HEK293 (cell line): Measurements from ENCODE around the gene SPTBN1.
"Not testable (repeated sequence)": the region's sequence is repeated elsewhere in the genome, so short reads cannot be mapped to it uniquely, and the experiment has no call there.

Experiments used
- CTCF ChIA-PET: fragments of 350-600 bp; formaldehyde crosslinking; extraction: SDS; loops from one replicate; lab custom pipeline; 2021; ENCODE audit warnings: antibody characterized with exemption; lab: Yijun Ruan, JAX
- POLR2A ChIA-PET: fragments of 300-600 bp; formaldehyde crosslinking; extraction: SDS; loops from one replicate; lab custom pipeline; 2020; ENCODE audit warnings: antibody characterized with exemption, inconsistent platforms; lab: Yijun Ruan, JAX
- H3K27ac ChIP-seq: fragments of 200-500 bp; sonication (Bioruptor generic); 2 replicates; pipeline ENCODE4 v1.5.1; 2014; ENCODE audit warnings: low read depth, low read length, control low read depth, inconsistent platforms; ENCODE audit errors: extremely low read depth
- H3K36me3 ChIP-seq, 2 experiments: fragments of 200-500 bp in 1 of 2; sonication (Bioruptor generic) in 1 of 2; 1 replicate in 1 of 2; 2 replicates in 1 of 2; pipeline ENCODE4 v1.5.1; 2014 to 2017; ENCODE audit warnings: inconsistent platforms in 2 of 2, low read length in 2 of 2; ENCODE audit not compliant: control insufficient read depth in 2 of 2, insufficient read depth in 1 of 2
- H3K4me1 ChIP-seq: fragments of 200-500 bp; sonication (Bioruptor generic); 2 replicates; pipeline ENCODE4 v1.5.1; 2014; ENCODE audit warnings: mild to moderate bottlenecking, low read length, inconsistent platforms; ENCODE audit not compliant: control insufficient read depth, insufficient read depth
- H3K4me3 ChIP-seq: 2 replicates; pipeline ENCODE4 v1.5.1; 2011; ENCODE audit warnings: low read depth, mild to moderate bottlenecking, control low read depth, low read length, moderate library complexity
- H3K9me3 ChIP-seq: fragments of 200-500 bp; sonication (Bioruptor generic); 2 replicates; pipeline ENCODE4 v1.5.1; 2014; ENCODE audit warnings: low read depth, low read length, inconsistent platforms; ENCODE audit not compliant: control insufficient read depth, insufficient read depth
- ATF2 ChIP-seq: fragments of 450-650 bp; formaldehyde crosslinking; IDR thresholded peaks from 2 replicates; pipeline ENCODE4 v1.5.1; 2016; ENCODE audit warnings: missing biosample characterization, missing genetic modification characterization, low read depth
- GLI4 ChIP-seq: fragments of 450-650 bp; formaldehyde crosslinking; IDR thresholded peaks from 2 replicates; pipeline ENCODE4 v1.5.1; 2016; ENCODE audit warnings: missing biosample characterization, missing genetic modification characterization
- IKZF3 ChIP-seq: fragments of 450-650 bp; IDR thresholded peaks from 2 replicates; pipeline ENCODE4 v1.5.0; 2018; ENCODE audit warnings: missing biosample characterization, mild to moderate bottlenecking, missing genetic modification characterization, moderate library complexity
- OSR2 ChIP-seq: fragments of 450-650 bp; formaldehyde crosslinking; IDR thresholded peaks from 2 replicates; pipeline ENCODE4 v1.5.1; 2016; ENCODE audit warnings: missing biosample characterization, missing genetic modification characterization
- SETDB1 ChIP-seq: IDR thresholded peaks from one replicate; pipeline ENCODE4 v1.6.1; 2017; ENCODE audit warnings: mild to moderate bottlenecking, low read length, moderate library complexity, mixed read lengths; ENCODE audit not compliant: insufficient read length
- ZFP3 ChIP-seq: fragments of 450-650 bp; formaldehyde crosslinking; IDR thresholded peaks from 2 replicates; pipeline ENCODE4 v1.5.1; 2016; ENCODE audit warnings: low read depth, missing biosample characterization, missing genetic modification characterization
- ZFP69B ChIP-seq: fragments of 450-650 bp; formaldehyde crosslinking; IDR thresholded peaks from 2 replicates; pipeline ENCODE4 v1.5.1; 2016; ENCODE audit warnings: missing biosample characterization, missing genetic modification characterization
- ZNF132 ChIP-seq: fragments of 450-650 bp; formaldehyde crosslinking; IDR thresholded peaks from 2 replicates; pipeline ENCODE4 v1.5.1; 2017; ENCODE audit warnings: missing biosample characterization, missing genetic modification characterization, borderline replicate concordance
- ZNF19 ChIP-seq: fragments of 450-650 bp; formaldehyde crosslinking; IDR thresholded peaks from 2 replicates; pipeline ENCODE4; 2016; ENCODE audit warnings: missing biosample characterization, missing genetic modification characterization, low read depth
- ZNF239 ChIP-seq: fragments of 450-650 bp; formaldehyde crosslinking; IDR thresholded peaks from 2 replicates; pipeline ENCODE4 v1.5.1; 2016; ENCODE audit warnings: missing biosample characterization, missing genetic modification characterization
- ZNF354C ChIP-seq: fragments of 450-650 bp; formaldehyde crosslinking; IDR thresholded peaks from 2 replicates; pipeline ENCODE4 v1.5.1; 2016; ENCODE audit warnings: missing biosample characterization, missing genetic modification characterization, low read depth, borderline replicate concordance
- ZNF391 ChIP-seq: fragments of 450-650 bp; formaldehyde crosslinking; IDR thresholded peaks from 2 replicates; pipeline ENCODE4 v1.5.1; 2016; ENCODE audit warnings: low read depth, missing biosample characterization, missing genetic modification characterization, borderline replicate concordance
- ZNF549 ChIP-seq: fragments of 450-650 bp; IDR thresholded peaks from 2 replicates; pipeline ENCODE4 v1.5.1; 2018; ENCODE audit warnings: missing biosample characterization, missing genetic modification characterization, mild to moderate bottlenecking, inconsistent platforms, moderate library complexity
- ZNF670 ChIP-seq: fragments of 450-650 bp; formaldehyde crosslinking; IDR thresholded peaks from 2 replicates; pipeline ENCODE4 v1.5.1; 2016; ENCODE audit warnings: missing biosample characterization, missing genetic modification characterization, low read depth
- ZNF776 ChIP-seq: fragments of 450-650 bp; formaldehyde crosslinking; IDR thresholded peaks from 2 replicates; pipeline ENCODE4 v1.5.0; 2017; ENCODE audit warnings: missing biosample characterization, missing genetic modification characterization, borderline replicate concordance
- ZNF785 ChIP-seq: fragments of 450-650 bp; formaldehyde crosslinking; IDR thresholded peaks from 2 replicates; pipeline ENCODE4 v1.5.1; 2016; ENCODE audit warnings: missing biosample characterization, missing genetic modification characterization
- TF ChIP-seq, protein P1 (sequence below): fragments of 450-650 bp; formaldehyde crosslinking; IDR thresholded peaks from 2 replicates; pipeline ENCODE4 v1.5.1; 2016; ENCODE audit warnings: missing biosample characterization, missing genetic modification characterization, borderline replicate concordance

Gene SPTBN1

GRCh38 chr2:54697934-54698333 is 241.8 kb downstream of the SPTBN1 start:
- TF ChIP-seq ZNF785 (tag by site-specific recombination) (no peak), ZNF132 (tag by site-specific recombination) (no peak), IKZF3 (tag by site-specific recombination) (no peak), ZFP3 (tag by site-specific recombination) (no peak), ZFP69B (tag by site-specific recombination) (no peak), ZNF549 (tag by site-specific recombination) (no peak), ZNF19 (tag by site-specific recombination) (no peak), ATF2 (tag by site-specific recombination) (no peak), ZNF354C (tag by site-specific recombination) (no peak), OSR2 (tag by site-specific recombination) (no peak)
- TF ChIP-seq, protein P1, sequence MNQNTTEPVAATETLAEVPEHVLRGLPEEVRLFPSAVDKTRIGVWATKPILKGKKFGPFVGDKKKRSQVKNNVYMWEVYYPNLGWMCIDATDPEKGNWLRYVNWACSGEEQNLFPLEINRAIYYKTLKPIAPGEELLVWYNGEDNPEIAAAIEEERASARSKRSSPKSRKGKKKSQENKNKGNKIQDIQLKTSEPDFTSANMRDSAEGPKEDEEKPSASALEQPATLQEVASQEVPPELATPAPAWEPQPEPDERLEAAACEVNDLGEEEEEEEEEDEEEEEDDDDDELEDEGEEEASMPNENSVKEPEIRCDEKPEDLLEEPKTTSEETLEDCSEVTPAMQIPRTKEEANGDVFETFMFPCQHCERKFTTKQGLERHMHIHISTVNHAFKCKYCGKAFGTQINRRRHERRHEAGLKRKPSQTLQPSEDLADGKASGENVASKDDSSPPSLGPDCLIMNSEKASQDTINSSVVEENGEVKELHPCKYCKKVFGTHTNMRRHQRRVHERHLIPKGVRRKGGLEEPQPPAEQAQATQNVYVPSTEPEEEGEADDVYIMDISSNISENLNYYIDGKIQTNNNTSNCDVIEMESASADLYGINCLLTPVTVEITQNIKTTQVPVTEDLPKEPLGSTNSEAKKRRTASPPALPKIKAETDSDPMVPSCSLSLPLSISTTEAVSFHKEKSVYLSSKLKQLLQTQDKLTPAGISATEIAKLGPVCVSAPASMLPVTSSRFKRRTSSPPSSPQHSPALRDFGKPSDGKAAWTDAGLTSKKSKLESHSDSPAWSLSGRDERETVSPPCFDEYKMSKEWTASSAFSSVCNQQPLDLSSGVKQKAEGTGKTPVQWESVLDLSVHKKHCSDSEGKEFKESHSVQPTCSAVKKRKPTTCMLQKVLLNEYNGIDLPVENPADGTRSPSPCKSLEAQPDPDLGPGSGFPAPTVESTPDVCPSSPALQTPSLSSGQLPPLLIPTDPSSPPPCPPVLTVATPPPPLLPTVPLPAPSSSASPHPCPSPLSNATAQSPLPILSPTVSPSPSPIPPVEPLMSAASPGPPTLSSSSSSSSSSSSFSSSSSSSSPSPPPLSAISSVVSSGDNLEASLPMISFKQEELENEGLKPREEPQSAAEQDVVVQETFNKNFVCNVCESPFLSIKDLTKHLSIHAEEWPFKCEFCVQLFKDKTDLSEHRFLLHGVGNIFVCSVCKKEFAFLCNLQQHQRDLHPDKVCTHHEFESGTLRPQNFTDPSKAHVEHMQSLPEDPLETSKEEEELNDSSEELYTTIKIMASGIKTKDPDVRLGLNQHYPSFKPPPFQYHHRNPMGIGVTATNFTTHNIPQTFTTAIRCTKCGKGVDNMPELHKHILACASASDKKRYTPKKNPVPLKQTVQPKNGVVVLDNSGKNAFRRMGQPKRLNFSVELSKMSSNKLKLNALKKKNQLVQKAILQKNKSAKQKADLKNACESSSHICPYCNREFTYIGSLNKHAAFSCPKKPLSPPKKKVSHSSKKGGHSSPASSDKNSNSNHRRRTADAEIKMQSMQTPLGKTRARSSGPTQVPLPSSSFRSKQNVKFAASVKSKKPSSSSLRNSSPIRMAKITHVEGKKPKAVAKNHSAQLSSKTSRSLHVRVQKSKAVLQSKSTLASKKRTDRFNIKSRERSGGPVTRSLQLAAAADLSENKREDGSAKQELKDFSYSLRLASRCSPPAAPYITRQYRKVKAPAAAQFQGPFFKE (tag by site-specific recombination): no peak
- ChIA-PET POLR2A (no interaction called here), CTCF (interaction anchor here (0.8 to 2.2 kb wide), 3 partner anchors 9 to 522 kb away, joined by 3 to 11 read pairs (median 3); no protein-coding TSS in a partner anchor)
- Histone ChIP-seq H3K36me3 (no peaks in the 10 kb centered on the region), H3K9me3 (no peaks in the 10 kb centered on the region), H3K27ac (no peak overlapping the region), H3K4me1 (no peaks in the 10 kb centered on the region), H3K4me3 (no peak overlapping the region)

- H3K4me3 ChIP-seq, H3K27ac ChIP-seq, POLR2A ChIA-PET, CTCF ChIA-PET, H3K36me3 ChIP-seq, H3K9me3 ChIP-seq, H3K4me1 ChIP-seq: not testable (repeated sequence)
These were observed 242.8 kb downstream of the SPTBN1 start for GRCh38 chr2:54698926-54699325.

DNA sequence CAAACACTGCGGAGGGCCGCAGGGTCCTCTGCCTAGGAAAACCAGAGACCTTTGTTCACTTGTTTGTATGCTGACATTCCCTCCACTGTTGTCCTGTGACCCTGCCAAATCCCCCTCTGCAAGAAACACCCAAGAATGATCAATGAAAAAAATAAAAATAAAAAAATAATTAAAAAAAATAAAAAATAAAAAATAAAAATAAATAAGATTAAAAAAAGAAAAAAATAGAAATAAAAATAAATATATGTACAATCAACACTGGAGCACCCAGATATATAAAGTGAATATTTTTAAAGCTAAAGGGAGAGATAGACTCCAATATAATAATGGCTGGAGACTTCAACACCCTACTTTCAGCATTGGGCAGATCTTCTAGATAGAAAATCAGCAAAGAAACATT is 243.5 kb downstream of the SPTBN1 start:
- CTCF ChIA-PET: interaction anchor here (0.6 to 1.0 kb wide), 3 partner anchors 36 to 197 kb away, joined by 3 to 4 read pairs (median 3); no protein-coding TSS in a partner anchor
- no peak overlapping the region for H3K27ac ChIP-seq
- no peak for TF ChIP-seq ZFP69B (tag by site-specific recombination)
- no peak for TF ChIP-seq GLI4
- TF ChIP-seq, protein P1 (tag by site-specific recombination): no peak
- no peak for TF ChIP-seq ZNF354C (tag by site-specific recombination)
- TF ChIP-seq SETDB1: no peak
- TF ChIP-seq ZNF776: no peak
- no peak for TF ChIP-seq ZNF391 (tag by site-specific recombination)
- TF ChIP-seq ZNF670: no peak
- TF ChIP-seq ZNF239 (tag by site-specific recombination): no peak
- TF ChIP-seq, all 188 proteins: peak for 0
- Histone ChIP-seq H3K4me1 (no peaks in the 10 kb centered on the region), H3K9me3 (no peaks in the 10 kb centered on the region), H3K36me3 (no peaks in the 10 kb centered on the region), H3K4me3 (no peak overlapping the region)
- POLR2A ChIA-PET: no interaction called here
